HG03460 (cell line): ENCODE measurements around the gene GGCX.

Source experiments
- ATAC-seq: cut with Tn5 transposase; IDR thresholded peaks from one replicate; pipeline ENCODE4 v1.9.1; 2021; ENCODE audit not compliant: unreplicated experiment

The GGCX gene

DNA sequence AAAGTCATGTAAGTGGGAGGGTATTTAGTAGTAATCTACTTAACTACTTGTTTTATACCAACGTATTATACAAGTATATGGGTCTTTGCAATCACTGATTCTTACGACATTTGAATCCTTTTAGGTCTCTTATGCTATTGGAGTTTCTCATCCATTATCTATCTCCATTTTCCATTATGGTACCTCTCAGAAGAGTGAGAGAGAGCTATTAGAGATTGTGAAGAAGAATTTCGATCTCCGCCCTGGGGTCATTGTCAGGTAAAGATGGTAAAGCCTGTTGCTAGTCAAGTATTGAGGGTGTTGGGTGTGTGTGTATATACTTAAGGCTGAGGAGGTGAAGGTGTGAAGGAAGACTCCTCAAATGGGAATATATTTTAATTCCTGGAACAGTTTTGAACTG lies 18.5 kb downstream of the GGCX start:
- ATAC-seq = no peak

GRCh38 chr2:85541753-85542457 lies 19.4 kb downstream of the GGCX start:
- no peak for ATAC-seq

DNA sequence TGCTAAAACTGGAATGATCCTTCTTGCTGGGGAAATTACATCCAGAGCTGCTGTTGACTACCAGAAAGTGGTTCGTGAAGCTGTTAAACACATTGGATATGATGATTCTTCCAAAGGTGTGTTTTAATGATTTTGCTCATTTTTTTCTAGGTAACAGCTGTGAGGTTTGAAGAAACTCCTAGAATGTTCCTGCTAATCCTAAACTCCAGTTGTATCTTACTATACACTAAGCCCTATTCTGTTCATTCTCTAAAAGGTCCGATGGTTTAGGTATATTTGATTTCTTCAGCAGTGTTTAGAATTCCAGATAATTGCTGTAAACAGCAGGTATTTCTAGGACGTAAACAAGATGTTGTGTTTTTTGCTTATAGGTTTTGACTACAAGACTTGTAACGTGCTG lies 20.0 kb downstream of the GGCX start:
- ATAC-seq = no peak

DNA sequence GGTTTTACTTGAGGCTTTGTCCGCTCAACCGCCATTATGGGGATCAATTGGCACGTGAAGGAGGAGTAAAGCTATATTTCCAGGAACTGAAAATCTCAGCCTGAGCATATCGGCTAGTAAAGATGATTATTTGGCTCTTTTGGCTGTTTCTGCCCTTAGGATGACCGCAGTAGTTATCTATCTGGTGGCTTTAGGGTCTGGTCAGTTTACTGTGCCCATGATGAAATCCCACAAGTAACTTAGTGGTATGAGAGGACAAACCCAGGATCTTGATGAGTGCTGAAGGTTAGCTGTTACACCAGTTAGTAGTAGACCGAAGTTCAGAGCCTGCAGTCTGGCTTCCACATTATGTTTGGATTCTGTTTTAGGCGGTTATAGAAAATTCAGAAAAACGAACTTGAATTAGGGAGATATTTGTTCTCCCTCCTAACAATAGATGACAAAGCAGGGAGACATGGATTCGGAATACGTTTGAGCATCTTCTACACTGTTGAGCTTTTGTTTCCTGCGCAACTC lies 21.1 kb downstream of the GGCX start:
- ATAC-seq = no peak

DNA sequence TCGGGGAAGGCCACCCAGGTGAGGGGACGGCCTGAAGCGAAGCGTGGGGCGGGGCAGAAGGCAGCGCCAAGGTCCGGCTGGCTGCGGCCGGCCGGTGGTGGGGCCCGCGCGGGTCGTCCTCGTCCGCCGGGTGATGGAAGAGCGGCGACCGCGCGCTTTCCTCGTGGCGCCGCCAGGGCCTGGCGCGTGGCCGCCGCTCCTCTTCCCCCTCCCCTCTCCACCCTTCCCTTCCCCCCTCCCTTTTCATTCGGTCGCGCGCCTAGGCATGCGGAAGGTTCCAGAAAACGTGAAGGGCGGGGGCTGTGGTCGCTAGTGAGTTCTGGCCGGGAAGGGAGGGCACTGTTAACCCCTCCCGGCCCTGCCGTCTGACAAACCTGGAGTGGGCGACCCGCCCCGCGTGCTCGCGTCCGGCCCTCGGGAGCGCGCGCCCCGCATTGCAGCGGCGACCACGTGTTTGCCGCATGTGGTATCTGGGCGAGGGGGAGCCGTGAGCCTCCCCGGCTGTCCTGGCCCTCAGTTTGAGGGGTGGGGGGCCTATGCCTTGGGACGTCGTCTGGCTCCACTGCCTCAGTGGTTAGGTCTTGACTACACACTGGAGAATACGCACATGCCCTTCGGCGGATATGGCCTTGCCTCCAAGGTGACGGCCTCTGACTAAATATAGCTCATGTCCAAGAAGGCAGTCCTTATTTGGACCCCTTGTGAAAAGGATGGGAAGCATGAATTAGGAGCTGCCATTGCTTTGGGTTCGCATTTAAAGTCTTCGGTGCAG lies 21.7 kb downstream of the GGCX start:
- peak; percentile 34 for ATAC-seq

DNA sequence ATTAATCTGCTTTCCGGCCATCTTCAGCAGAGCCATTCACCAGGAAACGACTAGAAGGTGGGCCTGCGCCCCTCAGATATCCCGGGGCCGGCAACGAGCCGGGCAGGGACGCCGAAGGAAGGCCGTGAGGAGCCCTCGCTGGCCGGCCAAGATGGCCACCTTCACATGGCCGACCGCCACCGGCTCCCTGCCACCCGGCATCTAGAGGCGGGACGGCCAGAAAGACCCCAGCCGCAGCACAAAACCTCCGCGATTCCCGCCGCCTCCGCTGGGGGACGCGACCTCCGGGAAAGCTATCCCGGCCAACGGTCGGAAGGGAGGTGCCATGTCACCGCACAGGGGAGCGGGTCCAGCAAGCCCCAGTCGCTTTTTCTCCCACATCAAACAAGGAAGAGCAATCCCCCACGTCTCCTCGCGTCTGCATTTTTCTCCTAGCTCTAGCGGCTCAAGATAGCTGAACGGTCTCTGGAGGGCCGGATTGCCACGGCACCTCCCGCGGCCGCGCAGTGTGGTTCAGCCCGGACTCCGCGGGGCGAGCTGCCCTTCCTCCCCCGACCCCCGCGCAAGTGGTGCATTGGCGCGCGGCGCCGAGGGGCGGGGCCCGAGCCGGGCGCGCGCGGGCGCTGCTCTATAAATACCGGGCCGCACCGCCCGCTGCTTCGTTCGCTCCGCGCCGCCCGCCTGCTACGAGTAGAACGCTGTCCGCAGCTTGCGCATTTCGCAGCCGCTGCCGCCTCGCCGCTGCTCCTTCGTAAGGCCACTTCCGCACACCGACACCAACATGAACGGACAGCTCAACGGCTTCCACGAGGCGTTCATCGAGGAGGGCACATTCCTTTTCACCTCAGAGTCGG lies 22.6 kb downstream of the GGCX start, which contains the start of gene MAT2A:
Gene MAT2A, plus strand, starts transcription at position 662 of the 854 bp plus-strand sequence. Its CDS starts 120 bp downstream, at position 782.
- peak; percentile 67 for ATAC-seq

DNA sequence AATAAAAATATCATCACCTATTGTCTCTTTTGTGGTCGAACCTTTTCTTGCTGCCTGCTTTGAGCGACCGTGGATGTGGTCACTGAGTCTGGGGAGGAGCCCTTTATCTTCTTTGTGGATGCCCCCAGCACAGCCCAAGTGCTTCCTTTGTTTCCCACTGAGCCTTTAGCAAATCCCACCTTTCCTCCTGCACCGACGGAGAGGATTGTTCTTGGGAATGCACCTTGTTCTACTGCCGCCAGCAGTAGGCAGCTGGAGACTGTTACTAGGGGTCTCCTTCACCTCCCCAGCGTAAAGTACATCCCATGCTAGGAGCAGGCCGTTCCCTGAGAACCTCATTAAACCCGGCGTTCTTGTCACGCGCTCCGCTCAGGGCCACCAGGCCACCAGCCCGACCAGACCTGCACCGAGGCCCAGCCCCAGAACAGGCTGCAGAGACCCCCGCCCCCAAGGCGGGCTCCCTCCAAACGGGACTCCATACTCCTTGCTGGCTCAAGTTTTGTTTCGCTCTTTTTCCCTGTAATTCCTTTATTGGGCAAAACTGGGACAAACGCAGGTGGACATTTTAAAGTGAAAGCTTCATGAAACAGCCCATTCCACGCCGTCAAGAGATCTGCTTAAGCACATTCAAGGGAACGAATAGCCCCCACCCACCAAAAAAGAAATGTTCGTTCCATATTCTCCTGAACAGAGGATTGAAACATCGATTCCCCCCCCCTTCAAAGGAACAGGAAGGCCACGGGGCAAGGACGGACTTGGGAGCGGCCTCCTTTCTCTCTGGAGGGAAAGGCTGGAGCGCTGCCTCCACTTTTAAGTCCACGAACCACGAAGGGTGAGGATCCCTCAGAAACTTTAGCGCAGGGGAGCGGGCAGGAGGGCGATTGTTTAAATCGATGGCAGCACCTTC lies 23.4 kb downstream of the GGCX start:
- ATAC-seq = no peak

DNA sequence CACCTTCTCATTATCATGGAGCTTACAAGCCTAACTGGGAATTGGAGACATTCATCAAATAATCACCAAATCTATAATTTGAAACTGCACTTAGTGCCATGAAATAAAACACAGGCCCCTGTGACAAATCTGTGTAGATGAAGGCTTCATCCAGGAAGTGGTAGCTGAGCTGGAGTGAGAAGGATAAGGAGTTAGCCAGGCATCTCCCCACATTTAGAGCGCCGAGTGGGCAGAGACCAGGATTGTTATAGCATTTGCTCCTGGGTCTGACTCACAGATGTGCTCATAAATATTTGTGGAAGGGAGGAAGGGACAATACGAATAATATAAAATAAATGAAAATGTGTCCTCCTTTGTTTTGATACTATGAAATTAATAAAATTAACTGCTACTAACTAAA lies 24.8 kb downstream of the GGCX start:
- ATAC-seq = no peak

- ATAC-seq = no peak
Observed at GRCh38 chr2:85534881-85535280, 26.4 kb downstream of the GGCX start.

GRCh38 chr2:85534099-85534498 lies 27.2 kb downstream of the GGCX start:
- ATAC-seq = no peak

DNA sequence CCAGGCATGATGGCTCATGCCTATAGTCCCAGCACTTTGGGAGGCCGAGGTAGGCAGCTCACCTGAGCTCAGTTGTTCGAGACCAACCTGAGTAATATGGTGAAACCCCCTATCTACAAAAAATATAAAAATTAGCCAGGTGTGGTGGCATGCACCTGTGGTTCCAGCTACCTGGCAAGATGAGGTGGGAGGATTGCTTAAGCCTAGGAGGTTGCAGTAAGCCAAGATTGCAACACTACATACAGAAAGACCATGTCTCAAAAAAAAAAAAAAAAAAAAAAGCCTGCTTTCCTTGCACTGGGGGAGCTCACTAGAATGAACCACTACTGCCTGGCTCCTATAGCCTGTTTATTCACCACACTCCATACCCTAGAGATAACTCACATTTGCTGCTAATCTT lies 29.7 kb downstream of the GGCX start:
- ATAC-seq = no peak

DNA sequence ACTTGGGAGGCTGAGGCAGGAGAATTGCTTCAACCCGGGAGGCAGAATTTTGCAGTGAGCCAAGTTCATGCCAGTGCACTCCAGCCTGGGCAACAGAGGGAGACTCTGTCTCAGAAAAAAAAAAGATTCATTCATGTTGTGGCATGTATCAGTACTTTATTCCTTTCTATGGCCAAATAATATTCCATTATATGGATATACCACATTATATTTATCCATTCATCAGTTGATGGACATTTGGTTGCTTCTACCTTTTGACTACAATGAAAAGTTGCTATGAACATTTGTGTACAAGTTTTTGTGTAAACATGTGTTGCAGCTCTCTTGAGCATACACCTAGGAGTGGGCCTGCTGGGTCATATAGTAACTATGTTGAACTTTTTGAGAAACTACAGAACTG lies 31.5 kb downstream of the GGCX start:
- no peak for ATAC-seq

DNA sequence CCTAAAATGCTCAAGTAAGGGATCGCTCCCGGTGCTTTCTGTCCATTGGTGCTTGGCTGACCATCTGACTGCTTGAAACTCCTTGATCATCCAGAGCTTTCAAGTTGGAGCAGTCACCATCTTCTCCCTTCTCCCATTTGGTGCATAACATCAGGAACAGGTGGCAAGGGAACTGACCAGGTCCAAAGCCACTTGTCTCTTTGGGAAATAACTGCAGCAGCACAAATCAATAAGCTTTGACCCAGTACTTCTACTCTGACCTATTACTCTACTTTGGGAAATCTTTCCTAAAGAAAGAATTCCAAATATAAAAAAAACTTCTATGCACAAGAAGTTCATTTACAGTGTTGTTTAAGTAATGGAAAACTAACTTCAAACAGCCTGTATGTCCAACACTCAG lies 32.9 kb downstream of the GGCX start:
- no peak for ATAC-seq

DNA sequence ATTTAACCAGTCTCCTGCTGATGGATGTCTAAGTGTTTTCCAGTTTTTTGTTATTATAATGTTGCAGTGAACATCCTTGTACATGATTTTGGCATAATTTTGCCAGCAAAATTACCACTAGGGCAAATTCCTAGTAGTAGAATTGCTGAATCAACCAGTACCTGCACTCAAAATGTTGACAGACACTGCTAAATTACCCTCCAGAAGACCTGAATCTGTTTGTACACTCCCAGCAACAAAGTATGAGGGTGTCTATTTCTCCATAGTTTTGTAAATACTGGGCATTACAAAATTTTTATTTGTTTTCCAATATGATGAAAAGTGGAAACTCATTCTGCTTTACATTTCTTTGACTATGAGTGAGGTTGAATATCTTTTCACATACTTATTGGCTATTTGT lies 33.5 kb downstream of the GGCX start:
- no peak for ATAC-seq

GRCh38 chr2:85525567-85525966 lies 35.7 kb downstream of the GGCX start:
- no peak for ATAC-seq

GRCh38 chr2:85525029-85525428 lies 36.3 kb downstream of the GGCX start:
- no peak for ATAC-seq

- no peak for ATAC-seq
Observed at GRCh38 chr2:85524336-85524908, 36.9 kb downstream of the GGCX start.

- ATAC-seq = no peak
Observed at GRCh38 chr2:85523903-85524335, 37.4 kb downstream of the GGCX start.

- ATAC-seq = no peak
Observed at GRCh38 chr2:85523062-85523902, 38.0 kb downstream of the GGCX start.
